Calu3 (cell line): ENCODE results near the gene SLC31A1. TPM values are rescaled to one million over a fixed set of nuclear protein-coding genes. Genes with fewer than 3 reads are reported as not detected.

Experiments used
- BruUV-seq: library from RNA; stranded (reverse); fragments of 400-500 nt; replicated peaks from 2 replicates; lab custom pipeline; 2021; lab: Mats Ljungman, UMichigan
- CTCF ChIA-PET: fragments of 300-600 bp; sonication (Branson Sonifier 250); formaldehyde crosslinking; loops from one replicate; lab custom pipeline; 2022; ENCODE audit warnings: antibody characterized with exemption; lab: Charles Lee
- DNase-seq: peaks from one replicate; pipeline ENCODE4 v3.0.0; 2022
- H3K27ac Mint-ChIP-seq: one replicate; pipeline ENCODE4 v1.8.0; 2022; ENCODE audit warnings: mixed read lengths; ENCODE audit not compliant: unreplicated experiment
- H3K27me3 Mint-ChIP-seq: one replicate; pipeline ENCODE4 v1.8.0; 2022; ENCODE audit warnings: mixed read lengths; ENCODE audit not compliant: unreplicated experiment
- H3K36me3 Mint-ChIP-seq: one replicate; pipeline ENCODE4 v1.8.0; 2022; ENCODE audit warnings: mild to moderate bottlenecking, moderate library complexity, mixed read lengths; ENCODE audit not compliant: insufficient read depth, unreplicated experiment
- H3K4me1 Mint-ChIP-seq: one replicate; pipeline ENCODE4 v1.8.0; 2022; ENCODE audit warnings: mild to moderate bottlenecking, low read depth, mixed read lengths; ENCODE audit not compliant: unreplicated experiment
- H3K4me3 Mint-ChIP-seq: one replicate; pipeline ENCODE4 v1.8.0; 2022; ENCODE audit warnings: mild to moderate bottlenecking, low read depth, moderate library complexity, mixed read lengths; ENCODE audit not compliant: unreplicated experiment
- H3K9me3 Mint-ChIP-seq: one replicate; pipeline ENCODE4 v1.8.0; 2022; ENCODE audit warnings: low read depth, mixed read lengths; ENCODE audit not compliant: unreplicated experiment
- CTCF ChIP-seq: fragments of 200-600 bp; IDR thresholded peaks from one replicate; pipeline ENCODE4 v1.8.0; 2022; ENCODE audit warnings: antibody characterized with exemption; ENCODE audit not compliant: unreplicated experiment
- intact Hi-C: fragments of 100-400 bp; cut with micrococcal nuclease; formaldehyde crosslinking; loops from one replicate; pipeline ENCODE4 v1.10.0; 2022; ENCODE audit not compliant: unreplicated experiment
- total RNA-seq: library from RNA; stranded (reverse); gene quantifications from 2 replicates; pipeline ENCODE4 v1.2.3, GENCODE V29; 2022

SLC31A1 gene
- total RNA-seq, 1 experiment from 2014 or later: 21.0 TPM

GRCh38 chr9:113184539-113184938 is 36.8 kb upstream of the SLC31A1 start:
- Mint-ChIP-seq H3K36me3 (no peaks in the 10 kb centered on the region), H3K4me3 (no peak overlapping the region), H3K9me3 (no peaks in the 10 kb centered on the region), H3K4me1 (no peaks in the 10 kb centered on the region), H3K27me3 (no peaks in the 10 kb centered on the region), H3K27ac (no peak overlapping the region)
- TF ChIP-seq CTCF: no peak
- CTCF ChIA-PET: no interaction called here
- no peak for DNase-seq
- BruUV-seq: no TSS peak
- intact Hi-C loops: no loop called here

- no peaks in the 10 kb centered on the region for H3K4me1 Mint-ChIP-seq
- BruUV-seq: no TSS peak
- intact Hi-C loops: no loop called here
- DNase-seq: no peak
- CTCF ChIA-PET: no interaction called here
- no peak overlapping the region for H3K27ac Mint-ChIP-seq
- TF ChIP-seq CTCF: no peak
- H3K4me3 Mint-ChIP-seq: no peak overlapping the region
- no peaks in the 10 kb centered on the region for H3K9me3 Mint-ChIP-seq
- no peaks in the 10 kb centered on the region for H3K27me3 Mint-ChIP-seq
- H3K36me3 Mint-ChIP-seq: no peaks in the 10 kb centered on the region
Measured at GRCh38 chr9:113185271-113185670, 36.1 kb upstream of the SLC31A1 start.

GRCh38 chr9:113186137-113186755 is 35.1 kb upstream of the SLC31A1 start:
- no TSS peak for BruUV-seq
- no peak overlapping the region for H3K27ac Mint-ChIP-seq
- no peaks in the 10 kb centered on the region for H3K27me3 Mint-ChIP-seq
- CTCF ChIA-PET: no interaction called here
- H3K4me3 Mint-ChIP-seq: no peak overlapping the region
- no peak for TF ChIP-seq CTCF
- H3K36me3 Mint-ChIP-seq: no peaks in the 10 kb centered on the region
- H3K9me3 Mint-ChIP-seq: no peaks in the 10 kb centered on the region
- intact Hi-C loops: no loop called here
- no peaks in the 10 kb centered on the region for H3K4me1 Mint-ChIP-seq
- no peak for DNase-seq

- intact Hi-C loops: no loop called here
- TF ChIP-seq CTCF: no peak
- peak; percentile 1 for DNase-seq
- CTCF ChIA-PET: no interaction called here
- H3K4me1 Mint-ChIP-seq: no peaks in the 10 kb centered on the region
- no peak overlapping the region for H3K27ac Mint-ChIP-seq
- H3K27me3 Mint-ChIP-seq: no peaks in the 10 kb centered on the region
- no TSS peak for BruUV-seq
- no peaks in the 10 kb centered on the region for H3K36me3 Mint-ChIP-seq
- no peak overlapping the region for H3K4me3 Mint-ChIP-seq
- no peaks in the 10 kb centered on the region for H3K9me3 Mint-ChIP-seq
Measured at GRCh38 chr9:113187929-113188595, 33.3 kb upstream of the SLC31A1 start.
